Measurements from ENCODE around the gene OR52N5. TPM values are rescaled to one million over a fixed set of nuclear protein-coding genes. Genes with fewer than 3 reads are reported as not detected.

The OR52N5 gene
- total RNA-seq = not detected

DNA sequence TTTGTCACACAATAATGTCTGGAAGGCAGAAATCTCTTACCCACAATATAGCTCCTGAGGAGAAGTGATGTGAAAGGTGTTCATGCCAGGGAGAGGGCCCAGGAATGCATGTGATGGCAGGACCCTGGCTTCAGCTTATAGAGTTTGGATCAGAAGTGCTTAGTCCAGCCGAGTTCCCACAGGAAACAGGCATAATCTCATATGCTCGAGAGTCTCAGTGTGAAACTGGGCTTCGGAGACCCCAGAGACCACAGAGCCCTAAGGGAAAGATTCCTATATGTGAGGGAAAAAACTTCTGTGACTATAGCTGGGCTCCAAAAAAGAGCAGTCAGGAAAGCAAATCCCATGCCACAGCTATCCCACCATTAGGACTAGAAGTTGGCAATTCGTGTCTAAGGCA is at the start of gene OR52N5:
TSS of gene OR52N5 (minus strand) at position 101 of the 400 bp plus-strand sequence. CDS start 4,721 bp downstream, outside the sequence.
- H3K9me3 Mint-ChIP-seq = no peaks in the 10 kb centered on the region
- H3K4me1 Mint-ChIP-seq (ENCODE audit: low read depth in 2 of 2) = peaks cover 0 to 5% of the 10 kb centered on the region in 2 donors
- H3K36me3 Mint-ChIP-seq = no peaks in the 10 kb centered on the region
- ATAC-seq (no peak), DNase-seq (ENCODE audit: low spot score) (no peak)
- H3K27ac Mint-ChIP-seq = no peak within 1 kb of the TSS
- H3K4me3 Mint-ChIP-seq = no peak within 1 kb of the TSS
- peaks cover 13 to 37% of the 10 kb centered on the region in 2 donors for H3K27me3 Mint-ChIP-seq

DNA sequence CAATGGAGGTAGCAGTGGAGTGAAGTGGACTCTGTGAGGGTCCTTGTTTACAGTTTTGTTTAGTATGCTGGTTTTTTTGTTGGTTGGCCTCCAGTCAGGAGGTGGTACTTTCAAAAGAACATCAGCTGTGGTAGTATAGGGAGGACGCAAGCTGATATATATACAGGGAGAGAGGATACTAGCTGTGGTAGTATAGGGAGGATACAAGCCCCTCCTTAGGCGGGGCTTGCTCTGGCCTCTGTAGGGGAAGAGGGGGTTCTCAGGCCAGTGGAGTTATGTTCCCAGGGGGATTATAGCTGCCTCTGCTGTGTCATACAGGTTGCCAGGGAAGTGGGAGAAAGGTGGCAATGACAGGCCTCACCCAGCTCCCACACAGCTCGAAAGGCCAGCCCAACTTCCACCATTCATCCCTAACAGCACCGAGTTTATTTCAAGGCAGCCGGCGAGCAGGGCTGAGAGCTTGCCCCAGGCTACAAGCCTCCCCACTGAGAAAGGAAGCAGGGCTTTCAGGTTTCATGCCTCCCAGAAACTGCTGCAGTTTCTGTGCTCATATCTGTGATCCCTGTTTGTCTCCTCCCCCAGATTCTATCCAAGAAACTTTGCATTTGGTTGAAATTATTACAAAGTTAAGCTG is 48.2 kb upstream of the OR52N5 start:
- ATAC-seq = peak in 1 of 2 donors; percentile 20
- Mint-ChIP-seq H3K27ac (no peak overlapping the region), H3K36me3 (no peaks in the 10 kb centered on the region), H3K4me1 (ENCODE audit: low read depth in 2 of 2) (no peaks in the 10 kb centered on the region), H3K4me3 (no peak overlapping the region), H3K9me3 (no peaks in the 10 kb centered on the region), H3K27me3 (peaks cover 2 to 24% of the 10 kb centered on the region in 2 donors)
- DNase-seq (ENCODE audit: low spot score) = no peak

GRCh38 chr11:5818245-5818886 is 35.2 kb upstream of the OR52N5 start:
- H3K27ac Mint-ChIP-seq = peak overlapping the region; percentile 12 to 69
- peaks cover 0 to 5% of the 10 kb centered on the region in 2 donors for H3K27me3 Mint-ChIP-seq
- peaks cover 6 to 7% of the 10 kb centered on the region in 2 donors for H3K4me1 Mint-ChIP-seq (ENCODE audit: low read depth in 2 of 2)
- H3K9me3 Mint-ChIP-seq = no peaks in the 10 kb centered on the region
- ATAC-seq (no peak), DNase-seq (ENCODE audit: low spot score) (no peak)
- H3K36me3 Mint-ChIP-seq = no peaks in the 10 kb centered on the region
- H3K4me3 Mint-ChIP-seq = peak overlapping the region; percentile 43

DNA sequence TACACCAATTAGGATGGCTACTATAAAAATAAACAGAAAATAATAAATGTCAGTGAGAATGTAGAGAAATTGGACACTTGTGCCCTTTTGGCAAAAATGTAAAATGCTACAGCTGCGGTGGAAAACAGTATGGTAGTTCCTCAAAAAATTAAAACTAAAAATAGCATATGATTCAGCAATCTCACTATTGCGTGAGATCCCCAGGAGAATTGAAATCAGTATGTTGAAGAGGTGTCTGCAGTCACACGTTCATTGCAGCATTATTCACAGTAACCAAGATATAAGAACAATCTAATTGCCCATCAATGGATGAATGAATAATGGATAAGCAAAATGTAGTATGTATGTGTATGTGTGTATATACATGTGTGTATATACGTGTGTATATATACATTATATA is 32.4 kb upstream of the OR52N5 start:
- no peak for ATAC-seq
- Mint-ChIP-seq H3K4me3 (no peak overlapping the region), H3K9me3 (no peaks in the 10 kb centered on the region), H3K27me3 (peaks cover 6 to 10% of the 10 kb centered on the region in 2 donors), H3K27ac (no peak overlapping the region), H3K4me1 (ENCODE audit: low read depth in 2 of 2) (peaks cover 6 to 7% of the 10 kb centered on the region in 2 donors), H3K36me3 (no peaks in the 10 kb centered on the region)
- no peak for DNase-seq (ENCODE audit: low spot score)

DNA sequence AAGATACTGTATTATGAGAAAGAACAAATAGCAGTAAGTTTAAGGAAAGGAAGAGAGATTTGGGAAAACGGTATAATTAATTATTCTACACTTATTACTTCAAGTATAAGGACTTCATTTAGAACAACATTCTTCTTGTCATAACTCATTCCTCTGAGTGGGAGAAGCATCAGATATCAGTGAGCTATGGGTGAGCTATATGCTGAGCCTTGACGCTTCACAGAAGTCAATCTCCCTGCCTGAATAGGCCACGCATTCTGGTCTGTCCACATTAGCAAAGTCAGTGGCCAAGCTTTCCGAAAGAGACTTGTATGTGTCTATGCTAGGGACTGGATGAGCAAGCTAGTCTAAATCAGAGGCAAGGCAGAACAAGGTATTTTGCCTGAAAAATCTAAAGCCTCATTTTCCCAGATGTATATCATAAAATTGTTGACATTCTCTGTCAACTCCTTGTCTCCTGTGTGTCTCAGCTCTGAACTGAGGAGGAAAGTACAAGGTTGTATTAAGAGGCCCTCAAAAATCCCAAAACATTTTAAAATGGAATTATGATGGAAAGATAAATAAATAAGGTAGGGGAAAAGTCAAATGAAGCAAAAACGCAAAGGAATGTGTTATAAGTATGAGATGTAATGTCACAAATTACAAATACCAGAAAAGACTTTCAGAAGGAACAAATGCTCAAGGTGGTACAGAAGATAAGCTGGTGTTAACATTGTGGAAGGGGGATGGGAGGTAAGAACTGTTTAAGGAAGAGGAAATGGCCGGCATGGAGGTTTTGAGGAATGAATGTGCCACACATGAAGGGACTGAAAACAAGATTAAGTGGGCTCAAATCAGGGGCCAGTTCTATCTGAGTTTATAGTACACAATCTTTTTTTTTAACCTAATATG is 27.0 kb upstream of the OR52N5 start:
- Mint-ChIP-seq H3K36me3 (no peaks in the 10 kb centered on the region), H3K27ac (no peak overlapping the region), H3K9me3 (no peaks in the 10 kb centered on the region), H3K4me1 (ENCODE audit: low read depth in 2 of 2) (peaks cover 12 to 13% of the 10 kb centered on the region in 2 donors), H3K4me3 (no peak overlapping the region), H3K27me3 (peaks cover 25 to 29% of the 10 kb centered on the region in 2 donors)
- DNase-seq (ENCODE audit: low spot score) = no peak
- ATAC-seq = no peak

GRCh38 chr11:5809122-5809519 is 26.0 kb upstream of the OR52N5 start:
- H3K9me3 Mint-ChIP-seq = no peaks in the 10 kb centered on the region
- DNase-seq (ENCODE audit: low spot score) (no peak), ATAC-seq (peak in 1 of 2 donors; percentile 20)
- H3K36me3 Mint-ChIP-seq = no peaks in the 10 kb centered on the region
- H3K27me3 Mint-ChIP-seq = peaks cover 30 to 34% of the 10 kb centered on the region in 2 donors
- peak overlapping the region in 1 of 2 donors; percentile 50 for H3K27ac Mint-ChIP-seq
- H3K4me3 Mint-ChIP-seq = peak overlapping the region; percentile 87
- H3K4me1 Mint-ChIP-seq (ENCODE audit: low read depth in 2 of 2) = peaks cover 12 to 13% of the 10 kb centered on the region in 2 donors

DNA sequence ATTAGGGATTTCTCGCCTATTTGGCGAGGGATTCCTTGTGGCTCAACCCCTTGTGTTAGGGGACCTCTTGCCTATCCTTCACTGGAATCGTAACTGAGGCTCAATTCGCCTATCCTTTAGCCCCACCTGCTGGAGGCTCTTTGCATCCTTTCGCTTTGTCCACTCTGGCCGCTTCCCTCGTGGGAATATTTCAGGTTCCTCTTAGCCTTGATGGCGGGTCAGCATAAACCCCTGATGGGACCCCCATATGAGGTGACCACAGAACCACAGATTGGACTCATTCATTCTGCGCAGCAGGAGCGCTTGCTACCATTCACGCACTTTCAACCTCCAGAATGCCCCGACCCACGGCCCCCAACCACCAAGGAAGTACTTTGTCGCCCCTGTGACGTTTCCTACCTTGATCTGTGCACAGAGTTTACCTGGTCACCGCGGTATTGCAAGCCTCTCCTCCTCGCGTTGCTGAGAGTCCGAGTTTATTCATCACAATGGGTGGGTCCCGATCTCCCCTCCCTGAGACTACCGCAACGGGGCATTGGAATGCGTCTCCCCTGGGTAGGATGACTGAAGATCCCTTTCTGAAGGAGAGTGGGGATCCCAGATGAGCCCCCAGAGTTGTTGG is 25.5 kb upstream of the OR52N5 start, which contains the start of gene OR52N2:
TSS of gene OR52N2 (plus strand) at position 425 of the 622 bp plus-strand sequence. CDS start 11,412 bp downstream, outside the sequence.
- ATAC-seq = peak; percentile 83 to 87
- Mint-ChIP-seq H3K9me3 (no peaks in the 10 kb centered on the region), H3K36me3 (no peaks in the 10 kb centered on the region), H3K27ac (peak within 1 kb of the TSS in 1 of 2 donors; percentile 50), H3K27me3 (peaks cover 31 to 37% of the 10 kb centered on the region in 2 donors), H3K4me1 (ENCODE audit: low read depth in 2 of 2) (peaks cover 12 to 13% of the 10 kb centered on the region in 2 donors), H3K4me3 (peak within 1 kb of the TSS; percentile 87)
- DNase-seq (ENCODE audit: low spot score) = peak; percentile 68

GRCh38 chr11:5807580-5807979 is 24.4 kb upstream of the OR52N5 start:
- Mint-ChIP-seq H3K9me3 (no peaks in the 10 kb centered on the region), H3K4me3 (no peak overlapping the region), H3K27me3 (peaks cover 35 to 46% of the 10 kb centered on the region in 2 donors), H3K36me3 (peaks cover 7% of the 10 kb centered on the region), H3K27ac (no peak overlapping the region), H3K4me1 (ENCODE audit: low read depth in 2 of 2) (peaks cover 12 to 13% of the 10 kb centered on the region in 2 donors)
- no peak for DNase-seq (ENCODE audit: low spot score)
- ATAC-seq = no peak

- H3K36me3 Mint-ChIP-seq = peaks cover 7% of the 10 kb centered on the region
- peaks cover 34 to 36% of the 10 kb centered on the region in 2 donors for H3K27me3 Mint-ChIP-seq
- H3K27ac Mint-ChIP-seq = no peak overlapping the region
- no peaks in the 10 kb centered on the region for H3K9me3 Mint-ChIP-seq
- peaks cover 7 to 8% of the 10 kb centered on the region in 2 donors for H3K4me1 Mint-ChIP-seq (ENCODE audit: low read depth in 2 of 2)
- H3K4me3 Mint-ChIP-seq = no peak overlapping the region
- ATAC-seq (no peak), DNase-seq (ENCODE audit: low spot score) (no peak)
Measured at GRCh38 chr11:5803982-5804381, 20.8 kb upstream of the OR52N5 start.

DNA sequence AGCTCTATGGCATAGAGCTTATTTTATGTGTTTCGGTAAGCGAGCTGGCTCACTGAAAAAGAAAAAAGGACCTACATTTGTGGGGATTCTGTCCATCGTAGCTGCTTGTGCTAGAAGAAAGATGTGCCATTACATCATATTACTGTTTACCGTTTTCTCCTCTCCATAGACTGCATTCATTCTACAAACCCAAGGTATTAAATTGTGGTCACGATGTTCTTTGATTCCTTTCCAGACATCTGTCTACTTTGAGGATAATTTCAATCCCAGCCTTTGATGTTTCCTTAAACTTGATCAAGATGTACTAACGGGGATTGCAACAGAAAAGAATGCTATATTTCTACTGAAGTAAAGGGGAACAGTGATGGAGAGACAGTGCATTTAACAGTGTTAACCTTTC is 13.4 kb upstream of the OR52N5 start:
- Mint-ChIP-seq H3K36me3 (no peaks in the 10 kb centered on the region), H3K4me1 (ENCODE audit: low read depth in 2 of 2) (no peaks in the 10 kb centered on the region), H3K27me3 (peaks cover 25 to 34% of the 10 kb centered on the region in 2 donors), H3K27ac (no peak overlapping the region), H3K4me3 (no peak overlapping the region), H3K9me3 (no peaks in the 10 kb centered on the region)
- ATAC-seq = no peak
- DNase-seq (ENCODE audit: low spot score) = no peak

DNA sequence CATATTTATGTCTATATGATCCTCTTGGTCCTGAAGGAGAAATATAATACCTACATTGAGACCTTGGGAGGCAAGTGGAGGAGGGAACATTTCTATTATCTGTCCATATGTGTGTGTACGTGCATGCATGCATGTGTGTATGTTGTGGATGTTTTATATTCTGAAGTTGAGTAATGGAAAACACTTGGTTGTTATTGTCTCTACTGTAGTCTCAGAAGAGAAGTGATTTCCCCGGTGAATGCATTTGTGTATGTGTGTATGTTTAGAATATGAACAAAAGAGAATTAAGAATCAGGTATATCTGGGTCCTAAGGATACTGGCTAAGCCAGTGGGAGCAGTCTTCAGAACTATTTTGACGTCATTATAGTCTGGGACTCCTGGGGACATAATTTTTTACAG is 8.0 kb upstream of the OR52N5 start, which contains the start of gene OR52N1:
TSS of gene OR52N1 (minus strand) at position 101 of the 400 bp plus-strand sequence. CDS start 2,449 bp downstream, outside the sequence.
- no peak within 1 kb of the TSS for H3K4me3 Mint-ChIP-seq
- peaks cover 15 to 18% of the 10 kb centered on the region in 2 donors for H3K27me3 Mint-ChIP-seq
- H3K9me3 Mint-ChIP-seq = no peaks in the 10 kb centered on the region
- H3K4me1 Mint-ChIP-seq (ENCODE audit: low read depth in 2 of 2) = peaks cover 0 to 6% of the 10 kb centered on the region in 2 donors
- DNase-seq (ENCODE audit: low spot score) (no peak), ATAC-seq (no peak)
- no peaks in the 10 kb centered on the region for H3K36me3 Mint-ChIP-seq
- no peak within 1 kb of the TSS for H3K27ac Mint-ChIP-seq

GRCh38 chr11:5767056-5767455 is 16.1 kb downstream of the OR52N5 start:
- peaks cover under 1 to 7% of the 10 kb centered on the region in 2 donors for H3K27me3 Mint-ChIP-seq
- no peaks in the 10 kb centered on the region for H3K4me1 Mint-ChIP-seq (ENCODE audit: low read depth in 2 of 2)
- no peaks in the 10 kb centered on the region for H3K9me3 Mint-ChIP-seq
- no peaks in the 10 kb centered on the region for H3K36me3 Mint-ChIP-seq
- no peak overlapping the region for H3K4me3 Mint-ChIP-seq
- no peak overlapping the region for H3K27ac Mint-ChIP-seq
- no peak for ATAC-seq
- DNase-seq (ENCODE audit: low spot score) = no peak

DNA sequence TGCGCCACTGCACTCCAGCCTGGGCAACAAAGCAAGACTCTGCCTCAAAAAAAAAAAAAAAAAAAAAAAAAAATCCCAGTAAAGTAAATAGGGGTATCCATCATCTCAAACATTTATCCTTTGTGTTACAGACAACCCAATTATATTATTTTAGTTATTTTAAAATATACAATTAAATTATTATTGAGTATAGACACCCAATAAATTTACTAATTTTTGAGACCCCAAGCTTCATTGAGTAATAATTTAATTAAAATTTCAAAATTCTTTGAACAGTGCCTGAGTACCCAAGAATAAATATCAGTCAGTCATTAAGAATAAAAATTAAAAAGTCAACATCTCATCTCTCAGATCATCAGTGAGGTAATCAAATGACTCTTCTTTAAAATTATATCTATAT is 29.2 kb downstream of the OR52N5 start, which contains the start of gene OR52N4:
TSS of gene OR52N4 (plus strand) at position 301 of the 400 bp plus-strand sequence. CDS start 498 bp downstream, outside the sequence.
- Mint-ChIP-seq H3K4me1 (ENCODE audit: low read depth in 2 of 2) (no peaks in the 10 kb centered on the region), H3K27ac (no peak within 1 kb of the TSS), H3K9me3 (no peaks in the 10 kb centered on the region), H3K27me3 (peaks cover 16 to 19% of the 10 kb centered on the region in 2 donors), H3K36me3 (no peaks in the 10 kb centered on the region), H3K4me3 (no peak within 1 kb of the TSS)
- ATAC-seq = no peak
- no peak for DNase-seq (ENCODE audit: low spot score)

Data from natural killer cell treated with Interleukin-12 subunit alpha and Interleukin-12 subunit beta and Interleukin-15 and Interleukin-18, amount 100 ng/mL, for 72 hours (primary cell).